Hepatocyte (in vitro differentiated cells): ENCODE data around the gene PRTG. TPM values are rescaled to one million over a fixed set of nuclear protein-coding genes. Genes with fewer than 3 reads are reported as not detected.

Source experiments
- DNase-seq: peaks from one replicate; pipeline ENCODE4 v3.0.0-alpha.2; 2016; ENCODE audit warnings: low spot score
- H2AFZ ChIP-seq: fragments of 200-600 bp; sonication (generic); 2 replicates; pipeline ENCODE4 v1.6.0; 2016; ENCODE audit warnings: antibody characterized with exemption, mild to moderate bottlenecking
- H3K27ac ChIP-seq: fragments of 200-600 bp; sonication (generic); 2 replicates; pipeline ENCODE4 v1.5.1; 2016; ENCODE audit warnings: mild to moderate bottlenecking
- H3K27me3 ChIP-seq: fragments of 200-600 bp; sonication (generic); 2 replicates; pipeline ENCODE4 v1.6.1; 2016
- H3K36me3 ChIP-seq: fragments of 200-600 bp; sonication (generic); replicated peaks from 2 replicates; pipeline ENCODE4 v1.5.1; 2016; ENCODE audit warnings: low read depth; ENCODE audit not compliant: insufficient read depth
- H3K4me1 ChIP-seq: fragments of 200-600 bp; sonication (generic); 2 replicates; pipeline ENCODE4 v1.5.1; 2016; ENCODE audit warnings: mild to moderate bottlenecking, moderate library complexity; ENCODE audit not compliant: insufficient read depth
- H3K4me2 ChIP-seq: fragments of 200-600 bp; sonication (generic); 2 replicates; pipeline ENCODE4 v1.6.0; 2016
- H3K4me3 ChIP-seq: fragments of 200-600 bp; sonication (generic); 2 replicates; pipeline ENCODE4 v1.5.1; 2016; ENCODE audit warnings: mild to moderate bottlenecking
- H3K79me2 ChIP-seq: fragments of 200-600 bp; sonication (generic); 2 replicates; pipeline ENCODE4 v1.6.0; 2017; ENCODE audit warnings: mild to moderate bottlenecking
- H3K9me2 ChIP-seq: fragments of 200-600 bp; sonication (generic); replicated peaks from 2 replicates; pipeline ENCODE4 v1.6.0; 2017; ENCODE audit warnings: mild to moderate bottlenecking; ENCODE audit not compliant: insufficient read depth
- H3K9me3 ChIP-seq: fragments of 200-600 bp; sonication (generic); 2 replicates; pipeline ENCODE4 v1.5.1; 2016; ENCODE audit warnings: low read depth, mild to moderate bottlenecking
- H4K20me1 ChIP-seq: fragments of 200-600 bp; sonication (generic); 2 replicates; pipeline ENCODE4 v1.6.0; 2016; ENCODE audit warnings: mild to moderate bottlenecking; ENCODE audit not compliant: insufficient read depth, poor library complexity, severe bottlenecking
- CTCF ChIP-seq: fragments of 200-600 bp; sonication (generic); IDR thresholded peaks from 2 replicates; pipeline ENCODE4 v1.5.1; 2016; ENCODE audit warnings: antibody characterized with exemption, mild to moderate bottlenecking; ENCODE audit not compliant: poor library complexity
- EZH2 ChIP-seq: fragments of 200-600 bp; sonication (generic); IDR thresholded peaks from 2 replicates; pipeline ENCODE4 v1.6.1; 2016; ENCODE audit warnings: antibody characterized with exemption, mild to moderate bottlenecking, borderline replicate concordance
- EZH2phosphoT487 ChIP-seq: fragments of 200-600 bp; sonication (generic); IDR thresholded peaks from one replicate; pipeline ENCODE4 v1.6.1; 2018; ENCODE audit warnings: antibody characterized with exemption, mild to moderate bottlenecking, low read depth, moderate library complexity; ENCODE audit not compliant: unreplicated experiment, severe bottlenecking
- WGBS: methylation state at CpG from one replicate; pipeline ENCODE4 v1.1.6; 2016; ENCODE audit warnings: low lambda C conversion rate; ENCODE audit errors: missing lambda C conversion rate; 5-methylcytosine and 5-hydroxymethylcytosine counted together
- polyA plus RNA-seq: library from polyadenylated mRNA; unstranded; fragments of >200 nt; fragmentation: Nextera tagmentation; extraction: Ambion mirVana; gene quantifications from 2 replicates; pipeline ENCODE4 v1.2.1, GENCODE V29; 2016
- total RNA-seq: library from RNA; depleted of rRNA; stranded (reverse); fragments of >200 nt; gene quantifications from 2 replicates; pipeline ENCODE4 v1.2.3, GENCODE V29; 2014

PRTG gene
- total and polyA plus RNA-seq, 2 experiments from 2014 or later = 6.6 to 19.0 TPM

DNA sequence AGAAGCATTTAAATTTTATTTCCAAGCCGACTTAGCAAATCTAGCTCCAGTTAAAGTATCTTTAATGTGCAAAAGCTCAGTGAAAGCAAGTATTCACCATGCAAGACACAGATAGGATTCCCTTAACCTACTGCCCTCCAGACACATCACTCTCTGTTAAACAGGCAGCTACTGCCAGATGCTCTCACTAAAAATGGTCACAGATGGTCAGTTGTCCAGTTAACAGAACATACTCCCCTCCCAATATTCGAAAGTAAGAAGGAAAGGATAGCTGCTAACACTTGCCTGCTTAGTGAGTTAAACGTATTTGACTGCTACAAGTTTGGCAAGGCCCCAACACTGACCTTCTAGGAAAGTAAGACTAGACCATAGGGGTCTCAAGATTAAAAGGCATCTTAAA is 73.7 kb downstream of the PRTG start:
- Histone ChIP-seq H3K4me2 (no peak overlapping the region), H3K27ac (no peak overlapping the region), H3K9me2 (no peaks in the 10 kb centered on the region), H3K27me3 (no peaks in the 10 kb centered on the region), H2AFZ (no peak overlapping the region), H3K79me2 (no peaks in the 10 kb centered on the region), H3K4me3 (no peak overlapping the region), H3K9me3 (no peaks in the 10 kb centered on the region), H4K20me1 (no peaks in the 10 kb centered on the region), H3K4me1 (no peaks in the 10 kb centered on the region), H3K36me3 (no peaks in the 10 kb centered on the region)
- 75% methylated on average over 3 of the region's 3 CpGs for WGBS
- DNase-seq = no peak
- TF ChIP-seq CTCF (no peak), EZH2 (no peak), EZH2phosphoT487 (no peak)

DNA sequence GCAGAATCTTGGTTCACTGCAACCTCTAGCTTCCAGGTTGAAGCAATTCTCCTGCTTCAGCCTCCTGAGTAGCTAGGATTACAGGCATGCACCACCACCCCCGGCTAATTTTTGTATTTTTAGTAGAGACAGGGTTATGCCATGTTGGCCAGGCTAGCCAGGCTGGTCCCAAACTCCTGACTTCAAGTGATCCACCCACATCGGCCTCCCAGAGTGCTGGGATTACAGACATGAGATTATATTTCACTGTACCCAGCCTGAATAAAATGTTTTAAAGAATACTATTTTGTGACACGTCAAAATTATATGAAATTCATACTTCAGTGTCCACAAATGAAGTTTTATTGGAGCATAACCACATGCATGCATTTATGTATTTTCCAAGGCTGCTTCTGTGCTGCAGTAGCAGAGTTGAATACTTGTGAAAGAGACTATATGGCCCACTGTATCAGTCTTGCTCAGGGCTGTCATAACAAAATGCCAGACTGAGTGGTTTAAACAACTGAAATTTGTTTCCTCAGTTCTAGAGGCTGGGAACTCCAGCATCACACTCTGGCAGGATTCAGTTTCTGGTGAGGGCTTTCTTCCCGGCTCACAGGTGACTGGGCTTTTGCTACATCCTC is 77.2 kb downstream of the PRTG start:
- H3K27ac ChIP-seq = no peak overlapping the region
- H3K4me1 ChIP-seq = peaks cover 14% of the 10 kb centered on the region
- no peak overlapping the region for H3K4me2 ChIP-seq
- H3K9me3 ChIP-seq = no peaks in the 10 kb centered on the region
- H4K20me1 ChIP-seq = no peaks in the 10 kb centered on the region
- DNase-seq = no peak
- no peak overlapping the region for H3K4me3 ChIP-seq
- TF ChIP-seq EZH2 = no peak
- no peak for TF ChIP-seq CTCF
- no peak for TF ChIP-seq EZH2phosphoT487
- H3K9me2 ChIP-seq = no peaks in the 10 kb centered on the region
- H3K27me3 ChIP-seq = no peaks in the 10 kb centered on the region
- 90% methylated on average over 4 of the region's 4 CpGs for WGBS
- no peak overlapping the region for H2AFZ ChIP-seq
- H3K79me2 ChIP-seq = no peaks in the 10 kb centered on the region
- no peaks in the 10 kb centered on the region for H3K36me3 ChIP-seq

DNA sequence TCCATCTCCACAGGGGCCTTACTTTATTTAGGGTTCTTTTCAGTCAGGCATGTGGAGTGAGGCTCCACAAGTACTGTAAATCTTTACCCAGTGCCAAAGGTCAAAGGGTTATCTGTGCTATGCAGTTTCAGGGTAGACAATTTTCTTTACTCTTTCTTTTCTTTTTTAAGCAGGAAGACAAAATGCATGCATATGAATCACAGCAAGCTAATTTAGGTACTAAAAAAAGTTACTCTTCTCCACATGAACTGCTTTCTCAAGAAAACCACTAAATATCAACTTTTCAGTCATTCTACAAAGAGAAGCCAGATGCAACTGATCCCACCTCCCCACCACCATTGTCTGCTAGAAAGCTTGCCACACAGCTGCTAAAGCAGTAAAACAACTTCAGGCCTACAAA is 81.5 kb downstream of the PRTG start:
- DNase-seq = peak; percentile 16
- Histone ChIP-seq H3K9me2 (no peaks in the 10 kb centered on the region), H3K36me3 (no peaks in the 10 kb centered on the region), H3K4me3 (no peak overlapping the region), H3K27ac (peak overlapping the region; percentile 25), H2AFZ (no peak overlapping the region), H3K79me2 (no peaks in the 10 kb centered on the region), H3K4me2 (peak overlapping the region; percentile 1), H4K20me1 (no peaks in the 10 kb centered on the region), H3K27me3 (no peaks in the 10 kb centered on the region), H3K9me3 (no peaks in the 10 kb centered on the region), H3K4me1 (peaks cover 14% of the 10 kb centered on the region)
- TF ChIP-seq EZH2phosphoT487 (no peak), EZH2 (no peak), CTCF (no peak)
